HEK293T (cell line): ENCODE results near the gene RAB3IL1.

Experiments
- FOXA1 ChIP-seq: fragments of 450-650 bp; IDR thresholded peaks from 2 replicates; pipeline ENCODE4 v1.6.1; 2016; ENCODE audit warnings: mild to moderate bottlenecking
- SP1 ChIP-seq: fragments of 450-650 bp; IDR thresholded peaks from 2 replicates; pipeline ENCODE4 v1.6.1; 2017
- TF ChIP-seq, protein P1 (sequence below): fragments of 450-650 bp; IDR thresholded peaks from 2 replicates; pipeline ENCODE4 v1.6.1; 2016

DNA sequence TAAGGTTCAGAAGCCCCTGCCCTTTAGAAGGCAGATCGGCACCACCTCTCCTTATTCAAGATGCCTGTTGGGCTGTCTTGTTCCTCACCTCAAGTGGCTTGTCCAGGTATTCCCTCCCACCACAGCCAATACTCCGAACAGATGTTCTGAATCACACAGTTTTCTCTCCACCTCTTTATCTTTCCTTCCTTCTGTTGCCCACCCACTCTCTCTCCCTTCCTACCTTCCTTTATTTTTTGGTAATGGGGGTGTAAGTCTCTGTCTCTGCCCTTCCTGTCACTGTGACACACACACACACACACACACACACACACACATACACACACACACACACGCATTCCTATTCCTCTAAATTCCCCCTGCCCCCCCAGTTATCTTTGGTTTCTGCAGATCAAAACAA lies 41.2 kb upstream of the RAB3IL1 start:
- TF ChIP-seq, protein P1, sequence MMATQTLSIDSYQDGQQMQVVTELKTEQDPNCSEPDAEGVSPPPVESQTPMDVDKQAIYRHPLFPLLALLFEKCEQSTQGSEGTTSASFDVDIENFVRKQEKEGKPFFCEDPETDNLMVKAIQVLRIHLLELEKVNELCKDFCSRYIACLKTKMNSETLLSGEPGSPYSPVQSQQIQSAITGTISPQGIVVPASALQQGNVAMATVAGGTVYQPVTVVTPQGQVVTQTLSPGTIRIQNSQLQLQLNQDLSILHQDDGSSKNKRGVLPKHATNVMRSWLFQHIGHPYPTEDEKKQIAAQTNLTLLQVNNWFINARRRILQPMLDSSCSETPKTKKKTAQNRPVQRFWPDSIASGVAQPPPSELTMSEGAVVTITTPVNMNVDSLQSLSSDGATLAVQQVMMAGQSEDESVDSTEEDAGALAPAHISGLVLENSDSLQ, result no peak
- TF ChIP-seq FOXA1 (no peak), SP1 (no peak)
